Thoracic aorta (tissue), 2 donors: ENCODE results near the gene PLD2. TPM values are rescaled to one million over a fixed set of nuclear protein-coding genes. Genes with fewer than 3 reads are reported as not detected.

Source experiments
- ATAC-seq: fragments of 150-250 bp; one replicate; pipeline ENCODE4 v1.8.0; 2017; ENCODE audit warnings: low read depth; ENCODE audit not compliant: insufficient number of reproducible peaks, low FRiP score
- DNase-seq: peaks from one replicate; pipeline ENCODE4 v3.0.0-alpha.2; 2020; ENCODE audit warnings: low spot score
- H3K27ac ChIP-seq, 2 donors: fragments of 200-600 bp; sonication (generic); 1 replicate in 1 of 2; 2 replicates in 1 of 2; pipeline ENCODE4 v1.5.1; 2016; ENCODE audit warnings: mild to moderate bottlenecking in 2 of 2, moderate library complexity in 2 of 2
- H3K27me3 ChIP-seq: fragments of 200-600 bp; sonication (generic); replicated peaks from 2 replicates; pipeline ENCODE4 v1.6.0; 2016; ENCODE audit warnings: mild to moderate bottlenecking; ENCODE audit not compliant: insufficient read depth
- H3K36me3 ChIP-seq: fragments of 200-600 bp; sonication (generic); one replicate; pipeline ENCODE4 v1.5.1; 2016
- H3K4me1 ChIP-seq, 2 donors: fragments of 200-600 bp; sonication (generic); 1 replicate in 1 of 2; 2 replicates in 1 of 2; pipeline versions ENCODE4 v1.5.1 to v1.6.0; 2016; ENCODE audit warnings: low read depth in 2 of 2, mild to moderate bottlenecking in 1 of 2; ENCODE audit not compliant: control insufficient read depth in 1 of 2
- H3K4me3 ChIP-seq: fragments of 200-600 bp; sonication (generic); 2 replicates; pipeline ENCODE4 v1.5.1; 2016; ENCODE audit warnings: mild to moderate bottlenecking
- H3K9me3 ChIP-seq: fragments of 200-600 bp; sonication (generic); 2 replicates; pipeline ENCODE4 v1.5.1; 2016
- total RNA-seq, 2 donors: library from RNA; depleted of rRNA; stranded (reverse); fragments of >200 nt; gene quantifications; one replicate each; pipeline versions ENCODE4 v1.1.0 to v1.2.3, GENCODE V29; 2016
- TF ChIP-seq, protein P1 (sequence below): fragments of 200-600 bp; sonication (generic); IDR thresholded peaks from one replicate; pipeline ENCODE4 v1.5.1; 2019; ENCODE audit warnings: antibody characterized with exemption

PLD2 gene
- total RNA-seq, 2 donors from 2014 or later = 38.3 to 75.3 TPM

DNA sequence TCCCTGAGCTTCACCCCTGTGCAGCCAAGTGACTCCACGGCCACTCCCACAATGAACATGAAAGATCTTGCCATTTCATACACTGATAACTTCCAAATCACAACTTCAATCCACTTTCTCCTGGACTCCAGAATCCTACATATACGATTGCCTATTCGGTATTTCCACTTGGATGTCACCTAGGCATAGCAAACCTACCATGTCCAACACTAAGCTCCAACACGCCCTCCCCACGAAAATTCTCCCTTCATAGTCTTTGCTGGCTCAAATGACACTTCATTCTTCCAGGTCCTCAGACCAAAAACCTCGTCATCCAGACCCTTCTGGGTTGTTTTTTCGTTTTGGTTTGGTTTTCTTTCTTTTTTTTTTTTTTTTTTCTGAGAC, 16.3 kb upstream of the PLD2 start:
- peak overlapping the region; percentile 95 for H3K4me3 ChIP-seq
- no peaks in the 10 kb centered on the region for H3K9me3 ChIP-seq
- peaks cover 16 to 36% of the 10 kb centered on the region in 2 donors for H3K4me1 ChIP-seq
- DNase-seq = no peak
- no peaks in the 10 kb centered on the region for H3K36me3 ChIP-seq
- ATAC-seq = no peak
- TF ChIP-seq, protein P1, sequence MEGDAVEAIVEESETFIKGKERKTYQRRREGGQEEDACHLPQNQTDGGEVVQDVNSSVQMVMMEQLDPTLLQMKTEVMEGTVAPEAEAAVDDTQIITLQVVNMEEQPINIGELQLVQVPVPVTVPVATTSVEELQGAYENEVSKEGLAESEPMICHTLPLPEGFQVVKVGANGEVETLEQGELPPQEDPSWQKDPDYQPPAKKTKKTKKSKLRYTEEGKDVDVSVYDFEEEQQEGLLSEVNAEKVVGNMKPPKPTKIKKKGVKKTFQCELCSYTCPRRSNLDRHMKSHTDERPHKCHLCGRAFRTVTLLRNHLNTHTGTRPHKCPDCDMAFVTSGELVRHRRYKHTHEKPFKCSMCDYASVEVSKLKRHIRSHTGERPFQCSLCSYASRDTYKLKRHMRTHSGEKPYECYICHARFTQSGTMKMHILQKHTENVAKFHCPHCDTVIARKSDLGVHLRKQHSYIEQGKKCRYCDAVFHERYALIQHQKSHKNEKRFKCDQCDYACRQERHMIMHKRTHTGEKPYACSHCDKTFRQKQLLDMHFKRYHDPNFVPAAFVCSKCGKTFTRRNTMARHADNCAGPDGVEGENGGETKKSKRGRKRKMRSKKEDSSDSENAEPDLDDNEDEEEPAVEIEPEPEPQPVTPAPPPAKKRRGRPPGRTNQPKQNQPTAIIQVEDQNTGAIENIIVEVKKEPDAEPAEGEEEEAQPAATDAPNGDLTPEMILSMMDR = no peak
- H3K27ac ChIP-seq = peak overlapping the region; percentile 89 to 97
- no peaks in the 10 kb centered on the region for H3K27me3 ChIP-seq

DNA sequence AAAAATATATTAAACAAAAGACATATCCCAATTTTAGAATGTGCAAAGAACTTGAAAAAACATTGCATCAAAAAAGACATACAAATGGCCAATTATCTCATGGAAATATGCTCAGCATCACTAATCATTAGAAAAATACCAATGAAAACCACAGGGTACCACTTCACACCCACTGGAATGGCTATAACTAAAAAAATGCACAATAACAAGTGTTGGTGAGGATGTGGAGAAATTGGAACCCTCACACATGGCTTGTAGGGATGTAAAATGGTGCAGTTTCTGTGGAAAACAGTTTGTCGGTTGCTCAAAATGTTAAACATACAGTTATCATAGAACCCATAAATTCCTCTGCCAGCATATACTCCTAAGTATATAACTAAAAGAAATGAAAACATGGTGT, 11.8 kb upstream of the PLD2 start:
- TF ChIP-seq, protein P1 = no peak
- ATAC-seq (no peak), DNase-seq (no peak)
- Histone ChIP-seq H3K36me3 (peaks cover 7% of the 10 kb centered on the region), H3K27me3 (no peaks in the 10 kb centered on the region), H3K9me3 (no peaks in the 10 kb centered on the region), H3K4me1 (peaks cover 10% of the 10 kb centered on the region in 2 donors), H3K27ac (peak overlapping the region in 1 of 2 donors; percentile 47), H3K4me3 (no peak overlapping the region)

- H3K27ac ChIP-seq = peak overlapping the region; percentile 73 to 81
- TF ChIP-seq, protein P1 = no peak
- ATAC-seq = no peak
Measured at GRCh38 chr17:4796552-4796920, 10.4 kb upstream of the PLD2 start.

GRCh38 chr17:4800462-4801196, 6.3 kb upstream of the PLD2 start:
- H3K4me1 ChIP-seq = peaks cover 7 to 10% of the 10 kb centered on the region in 2 donors
- no peaks in the 10 kb centered on the region for H3K27me3 ChIP-seq
- H3K27ac ChIP-seq = no peak overlapping the region
- no peak overlapping the region for H3K4me3 ChIP-seq
- ATAC-seq (no peak), DNase-seq (no peak)
- H3K9me3 ChIP-seq = no peaks in the 10 kb centered on the region
- TF ChIP-seq, protein P1 = no peak
- peaks cover 7% of the 10 kb centered on the region for H3K36me3 ChIP-seq

More at GRCh38 chr17:4796552-4796920, 10.4 kb upstream of the PLD2 start:
- Histone ChIP-seq H3K9me3 (no peaks in the 10 kb centered on the region), H3K4me1 (peaks cover 7 to 10% of the 10 kb centered on the region in 2 donors), H3K4me3 (peak overlapping the region; percentile 95), H3K36me3 (peaks cover 7% of the 10 kb centered on the region), H3K27me3 (no peaks in the 10 kb centered on the region)
- no peak for DNase-seq

DNA sequence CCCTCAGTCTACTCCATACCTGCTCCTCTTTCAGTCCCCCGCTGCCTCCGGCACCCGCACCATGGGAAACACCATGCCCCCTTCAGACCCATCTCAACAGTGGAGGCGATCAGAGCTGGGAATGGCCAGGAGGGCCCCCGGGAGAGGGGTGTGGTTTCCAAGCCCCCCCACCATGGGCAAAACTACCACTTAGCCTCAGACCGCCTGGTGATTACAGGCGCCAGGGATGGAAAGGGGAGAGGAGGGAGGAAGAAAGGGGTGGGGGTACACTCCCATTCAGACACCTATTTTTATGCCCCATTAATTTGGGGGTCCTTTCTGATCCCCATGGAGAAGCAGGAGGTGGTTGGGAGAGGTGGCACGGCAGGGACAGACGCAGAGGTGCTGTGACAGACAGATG, 4.7 kb upstream of the PLD2 start, which contains the start of gene C17orf114:
TSS of gene C17orf114 (minus strand) at position 101 of the 400 bp plus-strand sequence.
- Histone ChIP-seq H3K27me3 (no peaks in the 10 kb centered on the region), H3K4me3 (no peak within 1 kb of the TSS), H3K36me3 (peaks cover 7% of the 10 kb centered on the region), H3K9me3 (no peaks in the 10 kb centered on the region), H3K4me1 (peaks cover 0 to 5% of the 10 kb centered on the region in 2 donors), H3K27ac (no peak within 1 kb of the TSS)
- TF ChIP-seq, protein P1 = no peak
- ATAC-seq = no peak
- no peak for DNase-seq
